ENCODE data around the gene TMEM175. TPM values are rescaled to one million over a fixed set of nuclear protein-coding genes. Genes with fewer than 3 reads are reported as not detected.

Gene TMEM175
- total and polyA plus RNA-seq, 2 of the 13 experiments (the other 11 are each of a cell fraction or from before 2014, with no cell fraction given), result 5.1 to 9.9 TPM

DNA sequence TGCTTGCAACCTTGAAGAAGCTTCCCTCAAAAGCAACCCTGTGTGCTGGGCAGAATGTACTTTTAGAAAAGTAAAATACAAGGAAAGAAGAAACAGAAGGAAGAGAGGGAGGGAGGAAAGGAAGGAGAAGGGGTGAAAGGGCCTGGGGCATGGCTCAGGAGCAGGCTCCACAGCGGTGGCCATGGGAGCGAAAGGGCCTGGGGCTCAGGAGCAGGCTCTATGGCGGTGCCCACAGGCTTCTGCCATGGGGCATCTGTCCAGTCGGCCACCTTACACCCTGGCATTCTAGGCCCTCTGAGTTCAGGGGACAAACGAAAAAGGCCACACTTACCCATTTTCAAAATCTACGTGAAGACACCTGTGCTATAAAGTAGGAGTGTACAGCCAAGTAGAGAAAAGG, 31.5 kb upstream of the TMEM175 start (continued):
- TF ChIP-seq, protein P1, sequence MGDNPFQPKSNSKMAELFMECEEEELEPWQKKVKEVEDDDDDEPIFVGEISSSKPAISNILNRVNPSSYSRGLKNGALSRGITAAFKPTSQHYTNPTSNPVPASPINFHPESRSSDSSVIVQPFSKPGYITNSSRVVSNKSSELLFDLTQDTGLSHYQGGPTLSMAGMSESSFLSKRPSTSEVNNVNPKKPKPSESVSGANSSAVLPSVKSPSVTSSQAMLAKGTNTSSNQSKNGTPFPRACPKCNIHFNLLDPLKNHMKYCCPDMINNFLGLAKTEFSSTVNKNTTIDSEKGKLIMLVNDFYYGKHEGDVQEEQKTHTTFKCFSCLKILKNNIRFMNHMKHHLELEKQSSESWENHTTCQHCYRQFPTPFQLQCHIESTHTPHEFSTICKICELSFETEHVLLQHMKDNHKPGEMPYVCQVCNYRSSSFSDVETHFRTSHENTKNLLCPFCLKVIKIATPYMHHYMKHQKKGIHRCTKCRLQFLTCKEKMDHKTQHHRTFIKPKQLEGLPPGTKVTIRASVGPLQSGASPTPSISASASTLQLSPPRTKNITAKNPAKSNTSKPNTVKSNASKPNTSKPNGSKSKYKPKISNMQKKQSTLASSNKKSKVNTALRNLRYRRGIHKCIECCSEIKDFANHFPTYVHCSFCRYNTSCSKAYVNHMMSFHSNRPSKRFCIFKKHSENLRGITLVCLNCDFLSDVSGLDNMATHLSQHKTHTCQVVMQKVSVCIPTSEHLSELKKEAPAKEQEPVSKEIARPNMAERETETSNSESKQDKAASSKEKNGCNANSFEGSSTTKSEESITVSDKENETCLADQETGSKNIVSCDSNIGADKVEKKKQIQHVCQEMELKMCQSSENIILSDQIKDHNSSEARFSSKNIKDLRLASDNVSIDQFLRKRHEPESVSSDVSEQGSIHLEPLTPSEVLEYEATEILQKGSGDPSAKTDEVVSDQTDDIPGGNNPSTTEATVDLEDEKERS (CRISPR knock-in tag; IDR thresholded peaks at IDR 0.05), result no peak

DNA sequence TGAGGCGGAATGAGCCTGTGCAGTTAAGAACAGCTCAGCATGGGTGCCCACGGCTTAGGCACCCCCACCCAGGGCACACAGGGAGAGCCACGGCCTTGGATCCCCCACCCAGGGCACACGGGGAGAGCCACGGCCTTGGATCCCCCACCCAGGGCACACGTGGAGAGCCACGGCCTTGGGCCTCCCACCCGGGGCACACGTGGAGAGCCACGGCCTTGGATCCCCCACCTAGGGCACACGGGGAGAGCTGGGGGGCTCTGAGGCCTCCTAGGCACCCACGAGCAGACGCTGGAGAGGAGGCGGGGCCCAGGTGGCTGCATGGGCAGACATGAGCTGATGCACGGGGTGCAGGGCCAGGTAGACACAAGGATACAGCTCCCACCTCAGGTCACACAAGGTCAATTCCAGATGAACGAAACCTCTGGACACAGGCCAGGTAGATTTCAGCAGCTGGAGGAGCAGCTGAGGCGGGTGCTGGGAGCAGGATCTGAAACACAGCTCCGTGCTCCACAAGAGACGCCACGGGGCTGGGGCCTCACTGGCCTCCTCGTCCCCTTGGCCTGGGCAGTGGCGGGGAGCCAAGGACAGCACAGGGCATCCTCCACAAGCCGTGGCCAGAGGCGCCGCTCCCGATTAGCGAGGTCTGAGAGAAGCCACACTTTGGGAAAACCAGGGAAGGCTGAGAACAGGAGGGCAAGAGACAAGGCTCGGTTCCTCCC, 30.9 kb upstream of the TMEM175 start:
- 93% methylated on average over 15 of the region's 28 CpGs for WGBS (ENCODE audit: low lambda C conversion rate)
- TF ChIP-seq ZNF264 (CRISPR knock-in tag; IDR thresholded peaks at IDR 0.05) (no peak), FOXA3 (CRISPR knock-in tag; IDR thresholded peaks at IDR 0.05) (no peak), FOXM1 (CRISPR knock-in tag; IDR thresholded peaks at IDR 0.05) (no peak), FOXC1 (CRISPR knock-in tag; IDR thresholded peaks at IDR 0.05; ENCODE audit: borderline replicate concordance) (no peak), MED13 (CRISPR knock-in tag; IDR thresholded peaks at IDR 0.05) (no peak), JUNB (CRISPR knock-in tag; IDR thresholded peaks at IDR 0.05; ENCODE audit: borderline replicate concordance) (no peak)
- TF ChIP-seq, protein P2, sequence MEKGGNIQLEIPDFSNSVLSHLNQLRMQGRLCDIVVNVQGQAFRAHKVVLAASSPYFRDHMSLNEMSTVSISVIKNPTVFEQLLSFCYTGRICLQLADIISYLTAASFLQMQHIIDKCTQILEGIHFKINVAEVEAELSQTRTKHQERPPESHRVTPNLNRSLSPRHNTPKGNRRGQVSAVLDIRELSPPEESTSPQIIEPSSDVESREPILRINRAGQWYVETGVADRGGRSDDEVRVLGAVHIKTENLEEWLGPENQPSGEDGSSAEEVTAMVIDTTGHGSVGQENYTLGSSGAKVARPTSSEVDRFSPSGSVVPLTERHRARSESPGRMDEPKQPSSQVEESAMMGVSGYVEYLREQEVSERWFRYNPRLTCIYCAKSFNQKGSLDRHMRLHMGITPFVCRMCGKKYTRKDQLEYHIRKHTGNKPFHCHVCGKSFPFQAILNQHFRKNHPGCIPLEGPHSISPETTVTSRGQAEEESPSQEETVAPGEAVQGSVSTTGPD (CRISPR knock-in tag; IDR thresholded peaks at IDR 0.05), result no peak
- in situ Hi-C loops (cut with HindIII; ENCODE audit: extremely low pct_ligation_motif_present, low pct_unique_long_range_greater_than_20kb), result no loop called here
- Histone ChIP-seq H3K9me3 (ENCODE audit: low read length) (no peaks in the 10 kb centered on the region), H3K27ac (ENCODE audit: extremely low read length, insufficient read depth, low read length) (no peak overlapping the region), H2AFZ (ENCODE audit: low read length) (no peak overlapping the region), H3K4me1 (ENCODE audit: insufficient read depth, low read length) (no peaks in the 10 kb centered on the region), H3K4me2 (ENCODE audit: low read depth, low read length) (no peak overlapping the region), H3K9ac (ENCODE audit: insufficient read depth, low read depth, low read length) (no peak overlapping the region), H3K4me3 (replicated peaks in 1 of 3; ENCODE audit: insufficient read depth in 1 of 3, low read depth in 2 of 3, low read length in 3 of 3) (no peak overlapping the region), H4K20me1 (ENCODE audit: insufficient read depth, low read length) (no peaks in the 10 kb centered on the region; the same call in 1 of the 2 replicates), H3K36me3 (replicated peaks in 1 of 2; ENCODE audit: control insufficient read depth in 1 of 2, insufficient read depth in 2 of 2, low read length in 2 of 2) (peaks cover 11 to 30% of the 10 kb centered on the region in 2 experiments; a peak in 4 of 5 replicates), H3K27me3 (ENCODE audit: control insufficient read depth in 1 of 2, insufficient read depth in 2 of 2, low read length in 2 of 2) (no peaks in the 10 kb centered on the region), H3K79me2 (ENCODE audit: insufficient read depth, low read length) (no peaks in the 10 kb centered on the region)
- ChIA-PET CTCF (ENCODE audit: low intra/inter-chr PET ratio, low total read pairs) (no interaction called here), POLR2A (interaction anchor here (0.6 kb wide), 1 partner anchor 18 kb away, joined by 4 read pairs; no protein-coding TSS in a partner anchor)
- FAIRE-seq, result no peak
- DNase-seq (ENCODE audit: low spot score), result no peak
- intact Hi-C loops (cut with micrococcal nuclease; ENCODE audit: unreplicated experiment), result no loop called here
- ATAC-seq, result no peak
- no TSS peak for BruUV-seq (replicated peaks)

Measured in HepG2 (cell line).